ENCODE measurements around the gene HCST.
"Not testable (repeated sequence)": the region's sequence is repeated elsewhere in the genome, so short reads cannot be mapped to it uniquely, and the experiment has no call there.

The HCST gene

DNA sequence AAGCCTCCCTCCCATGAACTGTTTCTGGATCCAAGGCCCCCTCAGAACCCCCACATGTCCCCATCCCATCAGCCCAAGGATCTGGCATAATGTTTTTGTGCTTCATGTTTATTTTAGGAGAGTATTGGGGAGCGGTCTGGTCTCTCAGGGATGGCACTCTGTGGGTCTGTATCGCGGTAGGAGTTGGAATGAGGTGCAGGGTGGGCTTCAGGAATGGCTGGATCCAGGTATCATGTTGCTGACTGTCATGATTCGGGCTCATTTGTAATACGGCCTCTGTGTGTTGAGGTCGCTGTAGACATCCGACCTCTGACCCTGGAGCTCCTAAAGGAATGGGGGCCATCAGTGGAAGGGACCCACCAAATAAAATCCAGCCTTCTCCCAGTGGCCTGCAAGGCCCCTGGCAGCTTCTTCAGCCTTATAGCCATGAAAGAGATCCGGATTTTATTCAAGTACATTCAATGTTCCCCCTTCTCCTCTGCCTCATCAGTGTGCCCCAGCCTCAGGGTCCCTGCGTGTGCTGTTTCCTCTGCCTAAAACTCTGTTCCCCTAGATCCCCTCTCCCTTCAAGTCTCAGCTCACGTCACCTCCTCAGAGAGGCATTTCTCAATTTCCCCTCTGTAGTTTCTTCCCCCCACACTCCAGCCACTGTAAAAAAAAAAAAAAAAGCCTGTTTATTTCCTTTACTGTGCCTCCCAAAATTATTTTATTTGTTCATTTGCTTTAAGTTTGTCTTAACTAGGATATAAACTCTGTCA lies 2.2 kb downstream of the HCST start:
- no peak for DNase-seq (ENCODE audit: low read depth, low spot score)

DNA sequence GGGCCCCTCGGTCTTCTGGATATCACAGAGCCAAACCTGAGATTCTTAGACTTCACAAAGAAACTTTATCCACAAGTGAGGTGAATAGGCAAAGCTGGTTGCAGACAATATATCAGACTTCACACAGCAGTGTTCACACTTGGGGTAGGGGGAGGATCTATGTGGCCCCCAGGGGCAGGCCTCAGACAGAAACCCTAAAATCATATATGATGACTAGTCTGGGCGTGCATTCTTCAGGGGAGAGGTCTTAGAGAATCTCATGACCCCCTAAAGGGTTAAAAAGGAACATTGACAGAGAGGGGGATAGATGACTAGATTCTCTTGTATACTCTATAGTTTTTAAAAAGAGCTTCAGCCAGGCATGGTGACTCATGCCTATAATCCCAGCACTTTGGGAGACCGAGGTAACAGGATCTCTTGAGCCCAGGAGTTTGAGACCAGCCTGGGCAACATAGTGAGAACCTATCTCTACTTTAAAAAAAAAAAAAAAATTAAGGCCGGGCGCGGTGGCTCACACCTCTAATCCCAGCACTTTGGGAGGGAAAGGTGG lies 2.9 kb downstream of the HCST start:
- DNase-seq (ENCODE audit: low read depth, low spot score): no peak

DNA sequence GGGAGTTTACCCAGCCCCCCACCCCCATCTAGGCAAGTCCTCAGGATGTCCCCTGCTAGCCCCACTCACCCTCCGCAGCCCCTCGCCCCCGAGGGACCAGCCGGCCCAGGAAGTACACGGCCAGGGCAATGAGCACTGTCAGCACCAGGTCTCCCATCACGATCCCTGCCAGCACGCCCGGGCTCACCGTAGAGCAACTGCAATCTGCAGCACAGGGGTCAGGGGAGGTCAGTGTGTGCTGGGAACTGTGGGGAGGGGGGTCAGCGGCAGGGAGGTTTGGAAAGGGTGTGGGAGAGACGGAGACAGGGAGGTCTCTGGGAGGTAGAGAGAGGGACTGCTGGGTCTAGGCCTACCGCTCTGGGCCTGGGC lies 5.0 kb downstream of the HCST start:
- DNase-seq (ENCODE audit: low read depth, low spot score): no peak

DNA sequence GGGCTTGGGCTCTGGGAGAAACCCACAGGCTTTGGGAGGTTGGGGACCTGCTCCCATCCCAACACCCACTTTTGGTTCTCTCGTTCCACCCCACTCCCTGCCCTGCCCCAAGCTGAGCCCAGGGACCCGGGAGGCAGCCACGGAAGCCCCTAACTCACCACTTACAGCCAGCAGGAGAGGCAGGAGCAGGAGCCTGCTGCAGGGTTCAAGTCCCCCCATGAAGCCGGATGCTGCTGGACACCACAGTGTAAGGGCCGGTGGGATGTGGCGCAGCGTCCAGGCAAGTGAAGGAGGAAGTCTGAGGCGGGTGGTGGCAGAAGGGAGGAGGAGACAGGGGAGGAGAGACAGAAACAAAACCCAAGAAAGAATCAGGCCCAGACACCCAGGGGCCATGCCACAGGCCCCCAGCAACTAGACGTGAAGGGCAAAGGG lies 5.7 kb downstream of the HCST start, which contains the start of gene TYROBP:
Gene TYROBP (minus strand): TSS at position 286 of the 432 bp plus-strand sequence. CDS start 67 bp downstream, at position 219.
- DNase-seq (ENCODE audit: low read depth, low spot score): no peak

DNA sequence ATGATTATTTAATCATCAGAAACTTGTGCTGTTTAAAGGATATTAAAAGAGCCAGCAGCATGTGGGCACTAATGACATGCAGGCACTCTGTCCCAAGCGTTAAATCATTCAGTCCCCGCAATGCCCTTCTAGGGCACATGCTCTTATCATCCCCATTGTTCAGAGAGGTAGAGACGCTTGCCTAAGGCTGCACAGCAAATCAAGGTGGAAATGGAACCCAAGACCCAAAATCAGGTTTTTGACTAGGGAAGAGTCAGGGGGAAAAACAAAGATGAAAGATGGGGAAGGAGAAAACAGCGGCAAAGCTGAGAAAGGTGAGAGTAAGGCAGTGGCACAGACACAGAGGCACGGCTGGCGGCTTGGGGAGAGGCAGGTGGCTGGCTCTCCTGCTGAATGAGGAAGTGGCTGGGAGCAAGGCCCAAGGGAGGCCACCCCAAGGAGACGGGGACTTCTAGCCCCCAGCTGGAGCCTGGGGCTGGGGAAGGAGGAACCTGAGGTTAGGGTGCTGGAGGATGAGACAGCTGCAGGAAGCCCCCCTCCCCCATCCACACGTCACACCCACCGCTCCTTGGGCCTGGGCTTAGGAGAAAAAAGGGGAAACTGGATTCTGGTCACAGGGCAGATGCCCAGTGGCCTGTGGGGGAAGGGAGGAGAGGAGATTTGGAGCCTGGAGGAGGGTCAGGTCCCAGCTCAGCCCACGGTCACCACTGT lies 6.8 kb downstream of the HCST start:
- no peak for DNase-seq (ENCODE audit: low read depth, low spot score)

DNA sequence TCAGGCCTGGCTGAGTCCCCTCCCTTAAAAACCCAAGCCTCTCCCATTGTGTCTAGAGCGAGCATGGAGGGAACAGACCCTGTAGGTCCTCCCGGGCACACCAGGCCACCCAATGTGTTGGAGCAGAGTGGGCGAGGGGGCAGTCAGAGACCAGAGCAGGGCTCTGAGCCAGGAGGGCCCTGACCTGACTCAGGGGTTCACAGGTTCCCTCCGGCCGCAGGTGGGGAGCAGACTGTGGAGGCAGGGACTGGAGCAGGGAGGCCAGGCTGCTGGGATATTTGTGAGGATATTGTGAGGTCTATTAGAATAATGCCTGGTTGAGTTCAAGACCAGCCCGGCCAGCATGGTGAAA lies 7.3 kb downstream of the HCST start:
- DNase-seq (ENCODE audit: low read depth, low spot score): no peak

DNA sequence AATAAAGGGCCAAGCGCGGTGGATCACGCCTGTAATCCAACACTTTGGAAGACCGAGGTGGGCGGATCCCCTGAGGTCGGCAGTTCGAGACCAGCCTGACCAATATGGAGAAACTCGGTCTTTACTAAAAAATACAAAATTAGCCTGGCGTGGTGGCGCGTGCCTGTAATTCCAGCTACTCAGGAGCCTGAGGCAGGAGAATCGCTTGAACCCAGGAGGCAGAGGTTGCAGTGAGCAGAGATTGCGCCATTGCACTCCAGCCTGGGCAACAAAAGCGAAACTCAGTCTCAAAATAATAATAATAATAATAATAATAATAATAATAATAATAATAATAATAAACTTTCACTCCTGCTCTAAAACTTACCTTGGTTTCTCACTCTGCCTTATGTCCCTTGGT lies 8.0 kb downstream of the HCST start:
- DNase-seq (ENCODE audit: low read depth, low spot score): not testable (repeated sequence)

DNA sequence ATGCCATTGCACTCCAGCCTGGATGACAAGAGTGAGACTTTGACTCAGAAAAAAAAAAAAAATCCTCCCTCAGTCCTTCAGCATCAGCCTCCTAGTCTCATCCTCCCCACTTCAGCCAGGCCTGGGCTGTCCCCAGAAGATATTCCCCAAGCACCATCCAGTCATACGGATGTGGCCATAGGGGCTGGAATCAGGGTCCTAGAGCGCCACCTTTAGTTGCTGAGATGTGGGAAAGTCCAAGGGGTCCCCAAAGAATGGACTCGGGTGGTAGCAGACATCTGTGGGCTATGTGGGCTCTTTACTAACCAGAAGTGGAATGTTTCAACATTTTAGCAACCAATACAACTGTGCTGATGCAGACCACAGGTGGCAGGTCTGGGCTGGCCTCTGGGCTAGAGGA lies 8.8 kb downstream of the HCST start:
- no peak for DNase-seq (ENCODE audit: low read depth, low spot score)

DNA sequence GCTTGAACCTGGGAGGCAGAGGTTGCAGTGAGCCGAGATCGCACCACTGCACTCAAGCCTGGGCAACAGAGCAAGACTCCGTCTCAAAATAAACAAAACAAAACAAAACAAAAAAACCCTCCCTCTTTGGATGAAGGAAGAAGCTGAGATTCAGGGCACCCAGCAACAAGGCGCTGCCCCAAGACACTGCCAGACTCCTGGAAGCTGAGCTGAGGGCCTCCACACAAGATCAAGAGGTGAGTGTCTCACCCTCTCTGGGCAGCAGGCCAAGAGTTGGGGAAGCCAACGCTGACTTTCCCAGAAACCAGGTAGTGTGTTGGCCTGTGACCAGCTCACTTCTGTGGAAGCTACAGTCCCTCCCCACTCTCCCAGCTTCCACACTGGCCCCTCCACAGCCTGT lies 9.5 kb downstream of the HCST start:
- DNase-seq (ENCODE audit: low read depth, low spot score): no peak

DNA sequence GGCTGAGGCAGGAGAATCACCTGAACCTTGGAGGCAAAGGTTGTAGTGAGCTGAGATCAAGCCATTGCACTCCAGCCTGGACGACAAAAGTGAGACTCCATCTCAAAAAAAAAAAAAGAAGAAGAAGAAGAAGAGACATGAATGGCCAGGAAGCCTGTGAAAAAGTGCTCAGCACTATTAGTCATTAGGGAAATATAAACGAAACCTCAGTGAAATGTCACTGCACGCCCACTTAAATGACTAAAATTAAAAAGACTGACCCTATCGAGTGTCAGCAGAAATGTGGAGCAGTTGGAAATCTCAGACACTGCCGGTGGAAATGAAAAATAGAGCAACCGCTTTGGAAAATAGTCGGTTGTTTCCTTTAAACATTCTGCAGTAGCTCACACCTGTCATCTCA lies 11.3 kb downstream of the HCST start:
- no peak for DNase-seq (ENCODE audit: low read depth, low spot score)

DNA sequence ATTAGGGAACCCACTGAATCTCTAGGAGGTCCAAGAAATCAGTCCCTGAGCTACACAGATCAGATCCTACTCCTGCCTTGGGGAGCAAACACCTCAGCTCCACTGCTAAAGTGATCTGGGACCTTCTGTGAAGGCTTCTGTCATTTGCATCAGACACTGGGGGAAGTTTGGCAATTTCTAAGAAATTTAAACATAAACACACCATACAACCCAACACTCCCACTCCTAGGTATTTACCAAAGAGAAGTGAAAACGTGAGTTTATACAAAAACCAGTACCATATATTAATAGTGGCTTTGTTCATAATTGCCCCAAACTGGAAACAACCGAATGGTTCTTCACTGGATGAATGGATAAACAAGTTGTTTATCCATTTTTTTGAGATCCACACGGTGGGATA lies 13.1 kb downstream of the HCST start:
- no peak for DNase-seq (ENCODE audit: low read depth, low spot score)

DNA sequence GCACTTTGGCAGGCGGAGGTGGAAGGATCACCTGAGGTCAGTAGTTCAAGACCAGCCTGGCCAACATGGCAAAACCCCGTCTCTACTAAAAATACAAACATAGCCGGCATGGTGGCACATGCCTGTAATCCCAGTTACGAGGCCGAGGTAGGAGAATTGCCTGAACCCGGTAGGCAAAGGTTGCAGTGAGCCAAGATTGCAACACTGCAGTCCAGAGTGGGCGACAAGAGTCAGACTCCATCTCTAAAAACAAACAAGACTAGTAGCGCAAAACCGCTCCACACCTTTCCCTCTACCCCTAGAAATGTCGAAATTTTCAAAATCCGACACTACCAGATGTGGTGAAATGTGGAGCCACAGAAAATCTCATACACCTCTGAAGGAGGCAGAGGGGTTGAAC lies 17.0 kb downstream of the HCST start:
- DNase-seq (ENCODE audit: low read depth, low spot score): no peak

DNA sequence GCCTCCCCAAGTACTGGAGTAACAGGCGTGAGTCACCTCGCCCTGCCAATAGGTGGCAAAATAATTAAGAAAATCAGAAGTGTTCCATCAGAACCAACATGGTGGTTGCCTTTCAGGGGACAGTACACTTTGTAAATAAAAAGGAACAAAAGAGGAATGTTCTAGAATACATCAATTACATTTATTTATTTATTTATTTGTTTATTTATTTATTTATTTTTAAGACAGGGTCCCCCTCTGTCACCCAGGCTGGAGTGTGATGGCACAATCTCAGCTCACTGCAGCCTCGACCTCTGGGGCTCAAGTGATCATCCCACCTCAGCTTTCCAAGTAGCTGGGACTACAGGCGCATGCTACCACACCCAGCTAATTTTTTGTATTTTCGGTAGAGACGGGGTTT lies 18.7 kb downstream of the HCST start:
- no peak for DNase-seq (ENCODE audit: low read depth, low spot score)

DNA sequence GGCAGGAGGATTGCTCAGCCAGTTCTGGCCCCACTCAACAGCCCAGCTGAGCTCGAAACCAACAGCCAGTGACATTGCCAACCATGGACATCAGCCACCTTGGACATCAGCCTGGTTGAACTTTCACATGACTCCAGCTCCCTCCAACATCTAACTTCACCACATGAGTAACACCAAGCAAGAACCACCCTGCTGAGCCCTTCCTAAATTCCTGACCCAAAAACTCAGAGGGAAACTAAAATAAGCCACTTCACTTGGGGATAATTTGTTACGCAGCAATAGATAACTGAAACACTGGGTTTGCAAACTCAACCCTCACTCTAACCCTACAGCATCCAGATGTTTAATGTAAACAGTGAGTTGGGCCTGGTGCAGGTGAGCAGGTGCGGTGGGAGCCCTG lies 23.2 kb downstream of the HCST start:
- DNase-seq (ENCODE audit: low read depth, low spot score): no peak

DNA sequence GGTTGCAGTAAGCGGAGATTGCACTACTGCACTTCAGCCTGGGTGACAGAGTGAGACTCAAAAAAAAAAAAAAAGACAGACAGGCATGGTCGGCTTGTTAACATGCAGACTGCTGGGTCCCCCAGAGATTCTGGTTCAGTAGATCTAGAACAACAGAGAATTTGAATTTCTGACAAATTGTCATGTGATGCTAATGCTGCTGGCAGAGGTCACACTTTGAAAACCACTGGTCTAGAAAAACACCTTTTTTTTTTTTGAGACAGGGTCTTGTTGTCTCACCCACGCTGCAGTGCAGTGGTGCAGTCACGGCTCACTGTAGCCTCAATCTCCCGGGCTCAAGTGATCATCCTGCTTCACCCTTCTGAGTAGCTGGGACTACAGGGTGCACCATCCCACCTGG lies 26.2 kb downstream of the HCST start:
- no peak for DNase-seq (ENCODE audit: low read depth, low spot score)

DNA sequence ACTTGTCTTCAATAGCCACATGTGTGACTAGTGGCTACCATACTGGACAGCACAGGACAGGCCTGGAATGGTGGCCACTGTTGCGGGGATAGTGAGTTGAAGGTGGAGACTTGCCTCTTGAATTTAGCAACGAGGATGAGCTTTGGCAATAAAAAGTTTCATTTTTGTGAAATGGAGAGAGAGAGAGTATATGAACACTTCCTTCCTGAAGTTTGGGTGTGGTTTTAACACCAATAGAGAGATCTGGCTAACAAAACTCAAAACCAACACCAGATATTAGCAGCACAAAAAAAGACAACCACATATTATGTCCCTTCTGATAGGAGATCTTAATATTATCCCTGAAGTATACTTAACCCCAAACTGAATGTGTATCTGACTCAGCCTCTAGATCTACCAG lies 27.5 kb downstream of the HCST start:
- DNase-seq (ENCODE audit: low read depth, low spot score): no peak

DNA sequence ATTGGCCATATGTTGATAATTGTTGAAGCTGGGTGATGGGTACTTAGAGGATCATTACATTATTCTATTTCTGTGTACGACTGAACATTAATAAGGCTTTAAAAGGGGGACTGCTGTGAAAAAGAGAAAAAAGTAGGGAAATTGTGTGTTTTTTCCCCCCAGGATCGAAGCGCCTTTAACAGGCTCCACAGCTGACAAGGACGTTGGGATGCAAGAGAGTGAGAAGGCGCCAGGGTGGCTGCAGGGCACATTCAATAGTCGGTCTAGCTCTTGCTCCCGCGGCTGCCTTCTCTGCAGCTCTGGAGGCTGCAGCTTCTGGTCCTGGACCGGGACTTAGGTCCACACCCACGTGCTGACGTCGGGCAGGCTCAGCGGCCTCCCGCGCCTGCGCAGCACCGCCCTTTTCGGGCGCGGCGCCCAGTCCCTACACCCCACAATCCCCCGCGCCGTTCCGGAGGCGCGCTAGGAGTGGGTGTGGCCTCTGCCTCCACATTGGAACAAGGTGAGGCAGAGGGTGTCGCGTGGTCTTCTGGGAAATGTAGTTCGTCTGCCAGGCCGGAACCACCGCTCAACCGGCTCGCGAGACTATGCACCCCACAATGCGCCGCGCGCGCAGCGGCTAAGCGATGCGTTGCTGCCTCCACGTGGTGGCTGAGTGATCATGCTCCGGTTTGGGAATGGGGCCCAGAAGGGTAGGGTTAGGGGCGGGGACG lies 29.0 kb downstream of the HCST start:
- peak; percentile 98 for DNase-seq (ENCODE audit: low read depth, low spot score)

DNA sequence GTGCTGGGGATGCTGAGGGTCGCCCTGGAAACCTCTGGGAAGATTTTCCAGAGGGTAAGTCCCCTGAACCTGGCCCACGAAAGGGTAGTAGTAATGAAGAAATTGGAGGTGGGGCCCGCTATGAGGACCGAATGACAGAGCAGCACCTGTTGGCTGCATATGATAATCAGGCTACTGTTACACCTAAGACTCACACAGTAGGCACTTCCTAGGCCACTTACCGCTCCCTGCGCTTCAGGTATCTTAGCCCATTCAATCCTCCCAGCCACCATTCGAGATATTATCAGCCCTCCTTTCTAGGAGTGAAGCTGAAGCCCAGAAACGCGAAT lies 29.5 kb downstream of the HCST start:
- DNase-seq (ENCODE audit: low read depth, low spot score): no peak

DNA sequence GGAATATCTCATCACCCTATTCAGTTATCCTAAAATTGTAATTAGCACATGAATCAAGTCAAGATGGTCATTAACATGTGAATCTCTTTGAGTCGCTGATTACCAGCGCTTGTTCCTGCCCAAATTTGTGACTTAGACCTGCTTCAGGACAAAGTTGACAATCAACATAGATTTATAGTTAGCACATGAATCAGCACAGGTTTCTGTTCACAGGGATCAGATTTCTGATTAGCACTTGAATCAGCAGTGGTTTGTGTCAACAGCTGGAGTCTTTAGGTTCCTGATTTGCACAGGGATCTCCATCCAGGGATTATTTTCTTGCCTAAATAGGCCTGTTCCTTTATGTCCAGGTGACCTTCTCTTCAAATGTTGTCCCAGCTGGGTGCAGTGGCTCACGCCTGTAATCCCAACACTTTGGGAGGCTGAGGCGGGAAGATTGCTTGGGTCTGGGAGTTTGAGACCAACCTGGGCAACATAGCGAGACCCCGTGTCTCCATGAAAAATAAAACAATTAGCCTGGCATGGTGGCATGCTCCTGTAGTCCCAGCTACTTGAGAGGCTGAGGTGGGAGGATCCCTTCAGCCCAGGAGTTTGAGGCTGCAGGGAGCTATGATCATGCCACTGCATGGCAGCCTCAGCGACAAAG lies 30.1 kb downstream of the HCST start:
- no peak for DNase-seq (ENCODE audit: low read depth, low spot score)

DNA sequence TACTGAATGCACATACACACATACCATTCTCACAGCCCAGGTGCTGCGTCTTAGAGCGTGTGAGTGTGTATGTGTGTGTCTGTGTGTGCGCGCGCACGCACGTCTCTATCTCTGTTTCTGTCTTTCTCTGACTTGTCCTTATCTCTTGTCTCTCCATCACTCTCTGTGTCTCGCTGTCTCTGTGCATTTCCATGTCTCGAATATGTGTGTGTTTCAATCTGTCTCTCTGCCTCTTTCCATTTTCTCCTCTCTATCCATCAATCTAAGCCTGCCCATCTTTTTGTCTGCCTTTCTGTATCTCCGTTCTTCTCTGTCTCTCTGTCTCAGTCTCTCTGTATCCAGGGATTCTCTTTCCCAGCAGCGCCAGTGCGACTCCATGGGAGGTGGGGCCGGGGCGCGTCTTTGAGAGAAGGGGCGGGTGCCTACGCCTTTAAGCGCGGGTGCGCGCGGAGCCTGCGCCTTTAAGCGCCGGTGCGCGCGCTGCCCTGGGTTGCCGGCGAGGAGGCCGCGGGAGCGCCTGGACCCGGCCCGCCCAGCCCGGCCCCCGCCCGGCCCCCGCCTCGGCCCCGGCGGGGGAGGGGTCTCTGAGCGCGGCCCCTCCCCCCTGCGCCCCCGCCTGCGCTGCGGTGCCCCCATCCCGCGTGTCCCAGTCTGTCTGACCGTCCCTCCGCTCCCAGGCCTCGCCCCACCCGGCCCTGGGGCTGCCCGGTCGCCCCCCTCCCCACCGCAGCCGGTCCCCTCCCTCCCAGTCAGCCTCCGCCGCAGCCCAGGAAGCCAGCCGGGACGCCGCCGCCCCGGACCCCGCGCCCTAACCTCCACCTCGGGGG lies 33.8 kb downstream of the HCST start, which contains the start of gene LRFN3:
Gene LRFN3 (plus strand): TSS at position 464 of the 827 bp plus-strand sequence. CDS start 3,052 bp downstream, outside the sequence.
- DNase-seq (ENCODE audit: low read depth, low spot score): no peak

DNA sequence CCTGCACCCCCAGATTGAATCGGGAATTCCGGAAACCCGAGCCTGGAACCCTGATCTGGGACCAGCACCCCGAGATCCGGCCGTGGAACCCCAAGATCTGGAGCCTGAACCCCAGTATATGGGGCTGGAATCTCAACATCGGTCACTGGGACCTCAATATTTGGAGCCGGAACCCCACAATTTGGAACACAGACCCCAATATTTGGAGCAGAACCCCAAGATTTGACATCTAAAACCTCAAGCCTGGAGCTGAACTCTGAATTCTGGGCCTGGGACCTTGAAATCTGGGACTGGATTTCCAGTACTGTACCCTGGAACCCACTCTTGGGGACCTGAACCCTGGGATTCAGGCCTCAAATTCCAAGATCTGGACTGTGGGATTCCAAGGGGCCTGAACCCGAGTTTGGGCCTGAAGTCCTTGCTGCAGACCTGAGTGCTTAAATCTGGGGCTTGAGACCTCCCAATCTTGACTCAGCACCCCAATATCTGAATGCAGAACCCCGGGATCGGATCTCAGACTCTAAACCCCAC lies 34.5 kb downstream of the HCST start:
- DNase-seq (ENCODE audit: low read depth, low spot score): no peak
